NCI-H446 treated with DMSO at 0.1 percent for 48 hours (cell line): ENCODE results near the gene DENND4B.
"Not testable (repeated sequence)": the region's sequence is repeated elsewhere in the genome, so short reads cannot be mapped to it uniquely, and the experiment has no call there.

ENCODE experiments used
- DNase-seq: peaks from one replicate; lab custom pipeline; 2025; lab: John Stamatoyannopoulos, UW

Gene DENND4B

GRCh38 chr1:153926405-153926804 lies 20.1 kb downstream of the DENND4B start:
- no peak for DNase-seq

GRCh38 chr1:153922972-153923925 lies 23.3 kb downstream of the DENND4B start, which contains the start of gene GATAD2B:
TSS of gene GATAD2B (minus strand) at chr1:153922972. CDS start at chr1:153828347, 94,625 bp downstream.
- peak; percentile 100 for DNase-seq

- peak; percentile 62 for DNase-seq
Observed at GRCh38 chr1:153922076-153922971, 24.2 kb downstream of the DENND4B start.

- DNase-seq: no peak
Observed at GRCh38 chr1:153921803-153922075, 24.8 kb downstream of the DENND4B start.

- no peak for DNase-seq
Observed at GRCh38 chr1:153921080-153921802, 25.3 kb downstream of the DENND4B start.

GRCh38 chr1:153919876-153920852 lies 26.4 kb downstream of the DENND4B start:
- DNase-seq: no peak

- no peak for DNase-seq
Observed at GRCh38 chr1:153916297-153916696, 30.2 kb downstream of the DENND4B start.

GRCh38 chr1:153912349-153912748 lies 34.2 kb downstream of the DENND4B start:
- DNase-seq: no peak

- DNase-seq: not testable (repeated sequence)
Observed at GRCh38 chr1:153910560-153910959, 36.0 kb downstream of the DENND4B start.

GRCh38 chr1:153908071-153908470 lies 38.4 kb downstream of the DENND4B start:
- no peak for DNase-seq

GRCh38 chr1:153907134-153907533 lies 39.4 kb downstream of the DENND4B start:
- DNase-seq: no peak

- no peak for DNase-seq
Observed at GRCh38 chr1:153906396-153906795, 40.1 kb downstream of the DENND4B start.

GRCh38 chr1:153905908-153906307 lies 40.6 kb downstream of the DENND4B start:
- not testable (repeated sequence) for DNase-seq

- DNase-seq: no peak
Observed at GRCh38 chr1:153903841-153904455, 42.6 kb downstream of the DENND4B start.

GRCh38 chr1:153899509-153899908 lies 47.0 kb downstream of the DENND4B start:
- no peak for DNase-seq

GRCh38 chr1:153895866-153896265 lies 50.7 kb downstream of the DENND4B start:
- not testable (repeated sequence) for DNase-seq

GRCh38 chr1:153891042-153891441 lies 55.5 kb downstream of the DENND4B start:
- DNase-seq: not testable (repeated sequence)

GRCh38 chr1:153888533-153888932 lies 58.0 kb downstream of the DENND4B start:
- DNase-seq: no peak

- DNase-seq: no peak
Observed at GRCh38 chr1:153886127-153886526, 60.4 kb downstream of the DENND4B start.

GRCh38 chr1:153883223-153883622 lies 63.3 kb downstream of the DENND4B start:
- DNase-seq: no peak
